Measurements from ENCODE around the gene GVQW3. TPM values are rescaled to one million over a fixed set of nuclear protein-coding genes. Genes with fewer than 3 reads are reported as not detected.

GVQW3 gene
- total RNA-seq, 1 experiment from 2014 or later, result 4.0 TPM

DNA sequence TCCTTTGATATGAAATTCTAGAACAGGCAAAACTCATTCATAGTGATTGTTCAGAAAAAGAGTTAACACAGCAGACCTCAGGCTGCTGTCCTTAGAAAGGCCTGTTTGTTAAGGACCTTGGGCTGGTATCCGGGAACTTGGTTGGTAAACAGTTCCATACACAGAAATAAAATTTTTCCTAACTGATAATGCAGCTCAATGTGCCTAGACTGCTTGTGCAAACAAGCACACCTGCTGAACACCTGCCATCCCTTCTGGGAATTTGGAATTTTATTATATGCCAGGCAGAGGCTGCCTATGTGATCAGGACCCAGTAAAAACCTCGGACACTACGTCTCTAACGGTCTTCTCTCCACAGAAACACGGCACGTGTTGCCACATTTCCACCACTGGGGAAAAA, 11.7 kb upstream of the GVQW3 start:
- no peak for DNase-seq
- H3K27me3 ChIP-seq (ENCODE audit: control insufficient read depth, insufficient read depth, low read length), result no peaks in the 10 kb centered on the region
- H3K36me3 ChIP-seq (replicated peaks; ENCODE audit: control insufficient read depth, insufficient read depth, low read length), result no peaks in the 10 kb centered on the region; the same call in 1 of the 2 replicates
- no peak overlapping the region for H3K4me3 ChIP-seq (ENCODE audit: insufficient read depth, low read depth, low read length)

- Histone ChIP-seq H3K27me3 (ENCODE audit: control insufficient read depth, insufficient read depth, low read length) (no peaks in the 10 kb centered on the region), H3K4me3 (ENCODE audit: insufficient read depth, low read depth, low read length) (no peak overlapping the region), H3K36me3 (replicated peaks; ENCODE audit: control insufficient read depth, insufficient read depth, low read length) (no peaks in the 10 kb centered on the region)
- DNase-seq, result no peak
These were observed 10.0 kb upstream of the GVQW3 start for GRCh38 chr11:76371170-76371569.

GRCh38 chr11:76376746-76377558, 4.2 kb upstream of the GVQW3 start:
- Histone ChIP-seq H3K36me3 (replicated peaks; ENCODE audit: control insufficient read depth, insufficient read depth, low read length) (no peaks in the 10 kb centered on the region), H3K27me3 (ENCODE audit: control insufficient read depth, insufficient read depth, low read length) (no peaks in the 10 kb centered on the region), H3K4me3 (ENCODE audit: insufficient read depth, low read depth, low read length) (no peak overlapping the region)
- DNase-seq, result no peak

DNA sequence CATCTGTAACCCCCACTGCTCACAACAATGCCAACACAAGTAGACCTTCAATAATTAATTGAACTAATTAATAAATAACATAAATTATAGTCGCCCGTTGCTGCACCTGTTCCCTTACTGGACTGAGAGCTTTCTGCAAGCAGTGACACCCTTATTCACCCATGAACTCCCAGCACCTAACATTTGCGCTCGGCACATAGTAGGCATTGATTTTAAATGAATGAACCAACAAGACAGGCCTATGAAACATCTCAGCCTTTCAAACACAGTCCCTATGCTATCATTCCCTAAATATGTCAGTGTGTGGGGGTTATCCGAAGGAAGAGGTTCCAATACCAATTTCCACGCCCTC, 1.3 kb upstream of the GVQW3 start:
- Histone ChIP-seq H3K4me3 (ENCODE audit: insufficient read depth, low read depth, low read length) (peak overlapping the region; percentile 84), H3K27me3 (ENCODE audit: control insufficient read depth, insufficient read depth, low read length) (no peaks in the 10 kb centered on the region), H3K36me3 (replicated peaks; ENCODE audit: control insufficient read depth, insufficient read depth, low read length) (no peaks in the 10 kb centered on the region; the same call in 1 of the 2 replicates)
- DNase-seq, result no peak

DNA sequence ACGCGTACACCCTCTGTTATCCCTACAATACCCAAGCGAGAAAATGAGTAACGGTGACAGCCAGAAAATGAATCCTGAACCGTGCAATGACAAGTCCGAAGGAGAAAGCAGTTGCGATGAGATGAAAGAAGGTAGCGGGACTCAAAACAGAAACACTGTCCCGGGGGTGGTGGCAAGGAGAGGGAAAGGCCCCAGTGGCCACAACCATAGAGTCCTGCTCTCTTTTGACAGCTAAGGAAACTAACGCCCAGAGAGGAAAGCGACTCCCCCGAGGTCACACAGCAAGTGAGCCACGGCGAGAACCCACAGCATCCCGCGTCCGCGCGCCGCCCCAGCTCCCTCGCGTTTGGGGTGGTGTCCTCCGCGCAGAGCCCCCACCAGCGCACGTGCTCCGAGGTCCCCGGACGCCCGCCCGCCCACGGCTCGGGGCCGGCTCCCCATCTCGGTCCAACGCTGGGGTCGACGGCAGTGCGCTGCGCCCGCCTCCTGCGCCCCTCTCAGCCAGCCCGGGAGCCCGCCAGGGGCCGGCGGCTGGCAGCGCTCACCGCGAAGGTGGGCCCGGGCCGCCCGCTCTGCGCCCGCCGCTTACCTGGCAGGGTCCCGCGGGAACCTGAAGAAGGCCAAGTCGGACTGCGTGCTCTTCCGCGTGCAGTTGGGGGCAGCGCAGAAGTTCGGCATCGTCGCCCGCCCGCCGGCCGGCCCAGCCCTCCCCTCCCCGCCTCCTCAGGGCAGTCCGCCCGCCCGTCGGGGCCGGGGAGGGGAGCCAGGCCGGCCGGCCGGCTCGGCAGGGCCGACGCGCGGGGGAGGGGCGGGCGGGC, 755 bp upstream of the GVQW3 start:
- H3K27me3 ChIP-seq (ENCODE audit: control insufficient read depth, insufficient read depth, low read length), result no peaks in the 10 kb centered on the region
- DNase-seq, result peak; percentile 73
- H3K36me3 ChIP-seq (replicated peaks; ENCODE audit: control insufficient read depth, insufficient read depth, low read length), result no peaks in the 10 kb centered on the region; the same call in 1 of the 2 replicates
- H3K4me3 ChIP-seq (ENCODE audit: insufficient read depth, low read depth, low read length), result peak overlapping the region; percentile 84

GRCh38 chr11:76382209-76382608, 1.1 kb downstream of the GVQW3 start:
- DNase-seq, result no peak
- Histone ChIP-seq H3K36me3 (replicated peaks; ENCODE audit: control insufficient read depth, insufficient read depth, low read length) (no peaks in the 10 kb centered on the region; the same call in 1 of the 2 replicates), H3K4me3 (ENCODE audit: insufficient read depth, low read depth, low read length) (no peak overlapping the region), H3K27me3 (ENCODE audit: control insufficient read depth, insufficient read depth, low read length) (no peaks in the 10 kb centered on the region)

DNA sequence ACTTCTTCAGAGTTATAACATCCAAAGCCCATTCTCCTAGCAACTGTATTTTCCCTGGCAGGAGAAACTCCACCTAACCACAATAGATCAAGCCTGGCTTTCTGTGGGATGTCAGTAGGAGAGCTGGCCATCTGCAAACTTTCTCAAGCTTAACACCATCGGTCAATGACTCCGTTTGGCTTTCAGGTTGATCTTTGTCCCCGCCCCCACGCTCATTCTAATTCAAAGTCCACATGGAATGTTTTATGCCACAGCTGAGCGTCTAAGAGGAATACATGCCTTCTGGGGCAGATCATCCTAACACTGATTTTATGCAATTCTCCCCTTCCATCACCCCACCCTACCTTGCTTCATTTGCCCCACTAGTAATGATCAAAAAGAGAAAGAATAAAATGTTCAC, 4.8 kb downstream of the GVQW3 start:
- DNase-seq, result peak; percentile 40
- Histone ChIP-seq H3K36me3 (replicated peaks; ENCODE audit: control insufficient read depth, insufficient read depth, low read length) (no peaks in the 10 kb centered on the region; the same call in 1 of the 2 replicates), H3K27me3 (ENCODE audit: control insufficient read depth, insufficient read depth, low read length) (no peaks in the 10 kb centered on the region)

DNA sequence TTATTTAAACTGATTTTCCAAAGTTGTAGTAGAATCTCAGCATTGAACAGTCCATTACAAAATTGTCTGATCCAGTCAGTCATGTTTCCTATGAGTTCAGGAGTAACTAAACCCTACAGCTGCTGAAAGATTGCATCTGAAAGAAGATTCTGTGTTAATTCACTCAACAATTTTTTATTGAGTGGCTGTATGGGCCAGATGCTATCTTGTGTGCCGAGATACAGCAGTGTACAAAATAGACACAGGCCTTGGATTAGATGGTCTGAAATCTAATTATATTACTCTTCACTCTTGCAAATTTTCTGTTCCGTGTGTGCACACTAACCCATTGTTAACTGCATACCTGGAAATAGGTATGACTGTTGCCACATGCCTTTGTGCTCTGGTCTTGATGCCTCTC, 7.3 kb downstream of the GVQW3 start:
- Histone ChIP-seq H3K27me3 (ENCODE audit: control insufficient read depth, insufficient read depth, low read length) (no peaks in the 10 kb centered on the region), H3K4me3 (ENCODE audit: insufficient read depth, low read depth, low read length) (no peak overlapping the region), H3K36me3 (replicated peaks; ENCODE audit: control insufficient read depth, insufficient read depth, low read length) (no peaks in the 10 kb centered on the region; the same call in 1 of the 2 replicates)
- DNase-seq, result no peak

More for the DNA sequence above, 4.8 kb downstream of the GVQW3 start:
- H3K4me3 ChIP-seq (ENCODE audit: insufficient read depth, low read depth, low read length), result no peak overlapping the region

GRCh38 chr11:76391021-76391420, 9.9 kb downstream of the GVQW3 start:
- no peak overlapping the region for H3K4me3 ChIP-seq (ENCODE audit: insufficient read depth, low read depth, low read length)
- no peaks in the 10 kb centered on the region for H3K27me3 ChIP-seq (ENCODE audit: control insufficient read depth, insufficient read depth, low read length)
- no peak for DNase-seq
- no peaks in the 10 kb centered on the region for H3K36me3 ChIP-seq (replicated peaks; ENCODE audit: control insufficient read depth, insufficient read depth, low read length)

DNA sequence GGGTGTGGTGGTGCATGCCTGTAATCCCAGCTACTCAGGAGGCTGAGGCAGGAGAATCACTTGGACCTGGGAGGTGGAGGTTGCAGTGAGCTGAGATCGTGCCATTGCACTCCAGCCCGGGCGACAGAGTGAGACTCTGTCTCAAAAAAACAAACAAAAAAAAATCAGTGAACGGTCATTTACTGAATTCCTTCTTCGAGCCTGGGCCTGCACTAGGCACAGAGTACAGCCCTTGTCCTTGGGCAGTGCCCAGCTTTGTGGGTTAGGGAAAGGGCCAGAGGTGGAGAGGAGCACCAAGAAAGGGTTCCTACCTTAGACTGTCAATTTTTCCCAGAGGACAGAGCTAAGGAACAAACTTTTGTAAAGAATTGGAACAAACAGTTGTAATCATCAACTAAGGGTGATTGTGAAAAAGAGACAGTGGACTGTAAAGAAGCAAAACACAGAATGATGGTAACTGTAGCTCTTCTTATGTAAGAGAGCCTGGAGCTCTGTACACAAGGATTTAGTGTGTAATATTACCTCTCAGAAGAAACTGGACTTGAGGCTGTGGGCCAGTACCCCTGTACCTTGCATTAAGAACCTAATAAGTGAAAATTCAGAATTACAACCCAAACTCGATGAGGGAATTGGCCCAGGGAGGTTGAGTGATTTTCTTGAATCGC, 10.8 kb downstream of the GVQW3 start:
- Histone ChIP-seq H3K27me3 (ENCODE audit: control insufficient read depth, insufficient read depth, low read length) (no peaks in the 10 kb centered on the region), H3K4me3 (ENCODE audit: insufficient read depth, low read depth, low read length) (no peak overlapping the region), H3K36me3 (replicated peaks; ENCODE audit: control insufficient read depth, insufficient read depth, low read length) (no peaks in the 10 kb centered on the region)
- DNase-seq, result no peak

GRCh38 chr11:76392870-76393269, 11.7 kb downstream of the GVQW3 start:
- H3K27me3 ChIP-seq (ENCODE audit: control insufficient read depth, insufficient read depth, low read length), result no peaks in the 10 kb centered on the region
- H3K4me3 ChIP-seq (ENCODE audit: insufficient read depth, low read depth, low read length), result no peak overlapping the region
- no peaks in the 10 kb centered on the region for H3K36me3 ChIP-seq (replicated peaks; ENCODE audit: control insufficient read depth, insufficient read depth, low read length)
- DNase-seq, result no peak

GRCh38 chr11:76394411-76394810, 13.3 kb downstream of the GVQW3 start:
- H3K36me3 ChIP-seq (replicated peaks; ENCODE audit: control insufficient read depth, insufficient read depth, low read length), result no peaks in the 10 kb centered on the region
- no peaks in the 10 kb centered on the region for H3K27me3 ChIP-seq (ENCODE audit: control insufficient read depth, insufficient read depth, low read length)
- H3K4me3 ChIP-seq (ENCODE audit: insufficient read depth, low read depth, low read length), result no peak overlapping the region
- no peak for DNase-seq

DNA sequence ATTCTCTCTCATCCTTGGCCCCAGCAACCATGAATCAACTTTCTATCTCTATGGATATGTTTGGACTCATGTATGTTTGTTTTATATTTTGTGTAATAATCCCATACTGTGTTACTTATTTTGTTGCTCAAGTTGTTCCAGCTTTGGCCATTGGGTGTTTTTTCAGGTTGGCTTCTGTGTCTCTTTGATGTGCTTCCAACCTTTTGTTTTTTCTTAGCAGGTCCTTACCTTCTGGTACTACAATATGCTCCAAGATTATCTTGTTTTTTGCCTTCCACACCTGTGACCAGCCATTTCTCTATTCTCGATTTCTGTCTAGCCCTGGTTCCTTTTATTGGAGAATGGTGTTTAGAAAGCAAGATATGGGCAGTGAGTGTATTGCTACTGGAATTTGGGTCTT, 14.2 kb downstream of the GVQW3 start:
- Histone ChIP-seq H3K4me3 (ENCODE audit: insufficient read depth, low read depth, low read length) (no peak overlapping the region), H3K36me3 (replicated peaks; ENCODE audit: control insufficient read depth, insufficient read depth, low read length) (no peaks in the 10 kb centered on the region), H3K27me3 (ENCODE audit: control insufficient read depth, insufficient read depth, low read length) (no peaks in the 10 kb centered on the region)
- no peak for DNase-seq

GRCh38 chr11:76397383-76397782, 16.3 kb downstream of the GVQW3 start:
- Histone ChIP-seq H3K36me3 (replicated peaks; ENCODE audit: control insufficient read depth, insufficient read depth, low read length) (no peaks in the 10 kb centered on the region), H3K27me3 (ENCODE audit: control insufficient read depth, insufficient read depth, low read length) (no peaks in the 10 kb centered on the region), H3K4me3 (ENCODE audit: insufficient read depth, low read depth, low read length) (no peak overlapping the region)
- DNase-seq, result no peak

Measured in H7 (cell line).